Ectodermal cell (in vitro differentiated cells): ENCODE data around the gene ANGEL2.

Source experiments
- H3K27ac ChIP-seq: 2 replicates; pipeline ENCODE4 v1.7.0; 2013; ENCODE audit warnings: mild to moderate bottlenecking, low read depth, low read length; ENCODE audit not compliant: insufficient read depth, poor library complexity, severe bottlenecking
- H3K27me3 ChIP-seq: 2 replicates; pipeline ENCODE4 v1.7.0; 2013; ENCODE audit warnings: mild to moderate bottlenecking, low read length; ENCODE audit not compliant: insufficient read depth, control insufficient read depth, poor library complexity, severe bottlenecking
- H3K36me3 ChIP-seq: one replicate; pipeline ENCODE4 v1.7.0; 2013; ENCODE audit warnings: low read length; ENCODE audit not compliant: control insufficient read depth, insufficient read depth
- H3K4me1 ChIP-seq: one replicate; pipeline ENCODE4 v1.7.0; 2013; ENCODE audit warnings: low read length; ENCODE audit not compliant: control insufficient read depth, insufficient read depth
- H3K4me3 ChIP-seq: 2 replicates; pipeline ENCODE4 v1.7.0; 2013; ENCODE audit warnings: low read depth, low read length, control low read depth; ENCODE audit not compliant: insufficient read depth
- H3K9me3 ChIP-seq: 2 replicates; pipeline ENCODE4 v1.7.0; 2013; ENCODE audit warnings: mild to moderate bottlenecking, low read length, moderate library complexity; ENCODE audit not compliant: control insufficient read depth
- WGBS, 2 experiments: methylation state at CpG; one replicate each; pipeline ENCODE4 v1.1.7; 2013; ENCODE audit warnings: missing lambda C conversion rate in 2 of 2; 5-methylcytosine and 5-hydroxymethylcytosine counted together

The ANGEL2 gene

DNA sequence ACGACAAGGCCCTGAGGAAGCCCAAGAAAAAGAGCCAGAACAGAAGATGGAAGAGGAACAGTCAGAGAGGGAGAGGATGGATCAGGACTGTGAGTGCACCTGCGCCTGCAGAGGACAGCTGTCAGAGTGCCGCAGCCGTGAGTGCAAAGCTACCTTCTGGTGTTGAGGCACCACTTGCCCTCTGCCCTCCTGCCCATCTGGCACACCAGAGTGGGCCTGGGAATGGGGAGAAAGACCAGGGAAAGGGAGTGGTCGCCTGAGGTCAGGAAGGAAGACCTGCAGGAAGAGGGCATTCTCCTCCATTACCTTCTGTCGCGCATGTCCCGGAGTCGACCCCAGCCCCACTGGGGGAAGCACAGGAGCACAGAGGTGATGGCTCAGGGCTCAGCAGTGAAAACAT lies 39.1 kb downstream of the ANGEL2 start:
- WGBS, 2 experiments, result 95 to 96% methylated on average over 9 of the region's 9 CpGs
- Histone ChIP-seq H3K4me1 (peaks cover 12% of the 10 kb centered on the region), H3K27me3 (no peaks in the 10 kb centered on the region)

DNA sequence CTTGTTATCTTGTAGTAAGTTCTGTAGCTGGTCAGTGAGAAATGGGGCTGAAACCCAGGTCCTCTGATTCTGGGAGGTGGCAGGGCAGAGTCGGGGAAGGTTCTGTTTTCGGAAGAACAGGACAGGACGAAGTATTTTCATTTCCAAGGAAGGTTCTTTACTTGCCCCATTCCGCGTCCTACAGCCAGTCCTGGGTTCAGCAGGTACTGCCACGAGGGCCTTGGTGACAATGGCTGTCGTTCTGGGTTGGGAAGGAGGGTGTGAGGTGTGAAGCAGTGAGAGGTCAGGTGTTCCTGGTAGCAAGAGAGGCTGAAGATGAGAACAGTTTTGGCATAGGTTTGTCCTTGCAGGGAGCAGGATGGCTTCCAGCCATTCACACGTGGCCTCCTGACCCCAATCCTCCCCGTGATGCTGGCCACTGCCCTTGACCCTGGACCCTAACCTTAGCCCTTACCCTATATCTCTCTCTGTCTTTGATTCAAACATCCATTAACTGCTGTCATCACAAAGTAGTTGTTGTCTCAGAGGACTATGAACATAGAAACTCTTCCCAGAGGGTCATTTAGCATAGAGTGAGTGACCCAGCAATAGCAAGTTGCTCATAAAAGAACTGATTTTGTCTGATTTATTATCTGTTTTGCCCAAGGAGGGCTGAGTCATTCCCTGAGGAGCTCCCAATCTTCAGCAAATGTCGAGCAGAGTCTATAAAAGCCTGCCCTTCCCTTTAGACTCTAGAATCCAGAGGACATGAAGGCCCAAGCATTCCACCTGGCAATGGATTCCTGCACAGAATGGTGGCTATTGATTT lies 40.4 kb downstream of the ANGEL2 start:
- H3K27ac ChIP-seq, result no peak overlapping the region
- no peaks in the 10 kb centered on the region for H3K27me3 ChIP-seq
- H3K4me3 ChIP-seq, result no peak overlapping the region
- WGBS, 2 experiments, result 92 to 95% methylated on average over 10 of the region's 10 CpGs
- no peaks in the 10 kb centered on the region for H3K9me3 ChIP-seq
- H3K4me1 ChIP-seq, result peaks cover 7% of the 10 kb centered on the region
- H3K36me3 ChIP-seq, result peaks cover 21% of the 10 kb centered on the region

More for the DNA sequence above, 39.1 kb downstream of the ANGEL2 start:
- H3K9me3 ChIP-seq, result no peaks in the 10 kb centered on the region
- no peak overlapping the region for H3K27ac ChIP-seq
- no peak overlapping the region for H3K4me3 ChIP-seq
- peaks cover 21% of the 10 kb centered on the region for H3K36me3 ChIP-seq

DNA sequence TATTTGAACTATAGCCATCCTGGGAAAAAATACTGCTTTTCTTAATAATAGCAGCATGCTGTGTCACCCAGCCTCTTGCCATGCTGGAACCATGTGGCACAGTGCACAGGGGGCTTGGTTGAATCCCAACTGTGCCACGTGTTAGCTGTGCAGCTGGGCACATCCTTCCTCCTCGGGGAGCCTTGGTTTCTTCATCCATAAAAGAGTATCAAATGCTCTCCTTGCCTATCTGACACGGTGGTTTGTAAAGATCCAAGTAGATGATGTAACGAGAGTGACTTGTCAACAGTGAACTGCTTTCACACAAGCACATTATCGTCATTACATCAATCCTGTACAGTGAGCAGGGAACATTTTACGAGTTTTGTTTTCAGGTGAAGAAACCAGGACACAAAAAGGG lies 41.0 kb downstream of the ANGEL2 start:
- peaks cover under 1% of the 10 kb centered on the region for H3K4me1 ChIP-seq
- no peak overlapping the region for H3K4me3 ChIP-seq
- H3K27ac ChIP-seq, result no peak overlapping the region
- 94% methylated on average over 6 of the region's 6 CpGs for WGBS, 2 experiments
- no peaks in the 10 kb centered on the region for H3K27me3 ChIP-seq
- no peaks in the 10 kb centered on the region for H3K9me3 ChIP-seq
- peaks cover 21% of the 10 kb centered on the region for H3K36me3 ChIP-seq

DNA sequence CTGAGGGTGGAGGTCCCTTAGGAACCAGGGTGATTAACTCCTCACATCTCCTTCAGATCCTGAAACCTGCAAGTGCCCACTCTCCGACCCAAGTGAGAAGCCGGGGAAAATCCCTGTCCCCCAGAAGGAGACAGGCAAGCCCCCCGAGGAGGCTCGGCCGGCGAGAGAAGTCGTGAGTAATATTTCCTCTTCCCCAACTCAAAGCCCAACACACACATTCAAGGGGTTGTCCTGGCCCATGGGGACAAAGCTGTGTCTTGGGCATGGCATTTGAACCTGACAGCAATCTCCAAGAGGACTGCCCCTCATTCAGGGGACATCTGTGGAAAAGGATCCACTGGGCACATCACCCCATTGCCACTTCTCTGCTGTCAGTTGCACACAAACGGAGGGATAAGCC lies 41.8 kb downstream of the ANGEL2 start:
- Histone ChIP-seq H3K9me3 (no peaks in the 10 kb centered on the region), H3K27me3 (no peaks in the 10 kb centered on the region), H3K4me3 (no peak overlapping the region), H3K4me1 (no peaks in the 10 kb centered on the region), H3K36me3 (peaks cover 21% of the 10 kb centered on the region), H3K27ac (no peak overlapping the region)
- WGBS, 2 experiments, result 95 to 96% methylated on average over 8 of the region's 8 CpGs

DNA sequence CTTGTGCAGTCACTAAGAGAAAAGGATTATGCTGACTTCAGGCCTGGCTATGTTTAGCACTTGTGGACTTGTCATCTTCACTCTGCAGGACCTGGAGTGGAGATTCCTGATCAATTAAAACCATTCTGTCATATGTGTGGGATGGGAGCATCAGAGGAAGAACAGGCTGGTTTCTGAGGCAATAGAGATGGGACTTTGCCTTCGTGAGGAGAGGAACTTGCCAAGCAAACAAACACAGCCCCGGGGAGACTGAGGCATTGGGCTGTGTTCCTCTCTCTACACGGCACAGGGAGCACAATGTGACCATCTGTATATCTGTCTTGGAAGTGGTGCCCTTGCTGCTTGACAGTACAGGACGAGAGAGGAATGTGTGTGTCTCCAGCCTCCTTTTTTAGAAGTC lies 42.2 kb downstream of the ANGEL2 start:
- no peak overlapping the region for H3K4me3 ChIP-seq
- H3K27ac ChIP-seq, result no peak overlapping the region
- H3K36me3 ChIP-seq, result peaks cover 21% of the 10 kb centered on the region
- WGBS, 2 experiments, result 92 to 97% methylated on average over 4 of the region's 4 CpGs
- no peaks in the 10 kb centered on the region for H3K4me1 ChIP-seq
- no peaks in the 10 kb centered on the region for H3K27me3 ChIP-seq
- H3K9me3 ChIP-seq, result no peaks in the 10 kb centered on the region

DNA sequence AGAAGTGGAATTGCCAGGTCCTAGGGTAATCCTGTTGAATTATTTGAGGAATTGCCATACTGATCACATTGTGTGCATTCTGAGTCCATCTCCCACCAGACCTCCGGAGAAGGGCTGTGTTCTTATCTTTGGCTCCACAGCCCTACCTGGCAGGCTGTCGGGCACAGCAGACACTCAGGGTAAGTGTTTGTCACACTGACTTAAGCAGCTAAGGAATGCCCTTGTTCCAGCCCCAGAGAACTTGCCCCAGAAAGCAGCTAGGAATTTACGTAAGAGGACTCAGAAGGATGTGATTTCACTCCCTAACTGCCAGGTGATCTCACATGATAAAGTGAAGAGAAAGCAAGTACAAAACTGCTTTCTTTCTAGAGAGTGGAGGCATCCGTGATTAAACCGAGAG lies 44.4 kb downstream of the ANGEL2 start:
- 93 to 94% methylated on average over 5 of the region's 5 CpGs for WGBS, 2 experiments
- Histone ChIP-seq H3K36me3 (peaks cover 16% of the 10 kb centered on the region), H3K4me1 (no peaks in the 10 kb centered on the region), H3K9me3 (no peaks in the 10 kb centered on the region), H3K4me3 (no peak overlapping the region), H3K27ac (no peak overlapping the region), H3K27me3 (no peaks in the 10 kb centered on the region)

DNA sequence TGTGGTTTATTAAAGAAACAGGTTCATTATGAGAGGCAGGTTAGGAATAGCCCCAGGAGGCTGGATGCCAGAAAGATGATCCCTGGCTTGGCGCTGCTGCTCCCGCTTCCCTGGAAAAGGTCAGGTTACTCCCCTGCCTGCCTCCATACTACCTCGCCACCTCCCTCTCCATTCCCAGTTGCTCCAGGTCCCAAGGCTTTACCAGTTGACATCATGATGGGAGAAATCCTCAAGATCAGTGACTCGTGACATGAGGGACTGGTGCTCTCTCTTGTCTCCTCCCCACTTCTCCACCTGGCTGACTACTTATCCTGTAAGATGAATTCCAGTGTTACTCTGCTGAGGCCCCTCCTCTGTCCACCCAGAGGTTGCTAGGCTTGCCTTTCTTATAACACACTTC lies 45.6 kb downstream of the ANGEL2 start:
- H3K27ac ChIP-seq, result no peak overlapping the region
- 90 to 92% methylated on average over 4 of the region's 4 CpGs for WGBS, 2 experiments
- no peak overlapping the region for H3K4me3 ChIP-seq
- H3K9me3 ChIP-seq, result no peaks in the 10 kb centered on the region
- no peaks in the 10 kb centered on the region for H3K4me1 ChIP-seq
- no peaks in the 10 kb centered on the region for H3K27me3 ChIP-seq
- H3K36me3 ChIP-seq, result peaks cover 13% of the 10 kb centered on the region

DNA sequence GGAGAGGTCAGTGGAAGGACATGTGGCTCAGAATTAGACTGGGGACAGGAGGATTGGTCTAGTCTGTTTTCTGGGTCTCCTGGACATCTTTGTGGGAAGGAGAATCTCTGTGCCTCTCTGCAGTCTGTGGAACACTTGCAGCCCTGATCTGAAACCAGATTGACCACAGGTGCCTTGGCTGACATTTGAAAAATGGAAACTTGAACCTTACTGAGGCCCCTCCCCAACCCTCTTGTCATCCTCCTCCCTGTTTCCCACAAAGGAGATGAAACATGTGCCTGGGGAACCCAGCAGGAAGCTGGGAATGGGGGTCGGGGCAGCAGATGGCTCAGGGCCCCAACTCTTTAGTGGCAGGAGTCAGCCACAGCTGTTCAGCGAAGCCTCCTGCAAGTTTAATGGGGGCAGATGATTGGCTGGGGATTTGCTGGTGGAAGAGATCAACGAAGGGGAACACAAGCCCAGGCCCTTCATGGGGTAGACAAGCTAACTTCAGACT lies 47.3 kb downstream of the ANGEL2 start:
- peak overlapping the region; percentile 2 for H3K27ac ChIP-seq
- 75 to 83% methylated on average over 3 of the region's 3 CpGs for WGBS, 2 experiments

DNA sequence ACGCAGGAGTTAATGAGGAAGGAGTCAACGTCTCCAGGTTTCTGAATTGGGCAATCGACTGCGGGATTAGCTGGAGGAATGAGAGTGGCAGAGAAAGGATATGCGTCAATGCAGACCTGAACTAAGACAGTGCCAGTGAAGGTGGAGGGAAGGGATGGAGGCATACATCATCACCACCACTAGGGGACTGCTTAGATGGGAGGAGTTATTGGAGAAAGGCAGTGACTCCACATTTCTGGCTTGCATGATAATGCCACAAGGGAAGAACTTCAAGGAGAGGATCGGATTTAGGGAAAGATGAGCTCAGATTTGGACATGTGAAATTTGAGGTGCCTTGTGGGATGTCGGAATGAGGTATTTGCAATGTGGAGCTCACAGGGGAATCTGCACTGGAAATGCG lies 47.9 kb downstream of the ANGEL2 start:
- Histone ChIP-seq H3K4me3 (no peak overlapping the region), H3K27me3 (no peaks in the 10 kb centered on the region), H3K4me1 (no peaks in the 10 kb centered on the region), H3K27ac (peak overlapping the region; percentile 2), H3K36me3 (peaks cover 5% of the 10 kb centered on the region), H3K9me3 (no peaks in the 10 kb centered on the region)
- WGBS, 2 experiments, result 78 to 85% methylated on average over 8 of the region's 8 CpGs

More for the DNA sequence above, 47.3 kb downstream of the ANGEL2 start:
- Histone ChIP-seq H3K4me3 (no peak overlapping the region), H3K4me1 (no peaks in the 10 kb centered on the region), H3K36me3 (peaks cover under 1% of the 10 kb centered on the region), H3K9me3 (no peaks in the 10 kb centered on the region), H3K27me3 (no peaks in the 10 kb centered on the region)

DNA sequence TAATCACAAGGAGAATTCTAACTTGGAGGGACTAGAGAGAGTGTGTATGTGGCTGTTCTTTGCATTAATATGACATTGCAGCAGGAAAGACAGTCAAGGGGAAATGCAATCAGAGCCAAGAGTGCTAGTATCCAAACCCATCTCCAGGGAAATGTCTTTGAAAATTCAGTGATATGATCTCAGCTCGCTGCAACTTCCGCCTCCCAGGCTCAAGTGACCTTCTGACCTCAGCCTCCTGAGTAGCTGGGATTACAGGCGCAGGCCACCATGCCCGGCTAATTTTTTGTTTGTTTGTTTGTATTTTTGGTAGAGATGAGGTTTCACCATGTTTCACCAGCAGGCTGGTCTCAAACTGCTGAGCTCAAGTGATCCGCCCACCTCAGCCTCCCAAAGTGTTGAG lies 49.1 kb downstream of the ANGEL2 start:
- WGBS, 2 experiments, result 89 to 94% methylated on average over 5 of the region's 5 CpGs
- H3K4me1 ChIP-seq, result no peaks in the 10 kb centered on the region
- no peak overlapping the region for H3K27ac ChIP-seq
- peaks cover 8% of the 10 kb centered on the region for H3K36me3 ChIP-seq
- H3K4me3 ChIP-seq, result no peak overlapping the region
- no peaks in the 10 kb centered on the region for H3K9me3 ChIP-seq
- H3K27me3 ChIP-seq, result no peaks in the 10 kb centered on the region
